Endothelial cell (in vitro differentiated cells): ENCODE results near the gene LEKR1. TPM values are rescaled to one million over a fixed set of nuclear protein-coding genes. Genes with fewer than 3 reads are reported as not detected.

ENCODE experiments used
- DNase-seq: peaks from one replicate; pipeline ENCODE4 v3.0.0; 2021; ENCODE audit warnings: low spot score
- H3K27ac Mint-ChIP-seq: one replicate; pipeline ENCODE4 v1.8.0; 2021; ENCODE audit warnings: mixed read lengths, inconsistent platforms; ENCODE audit not compliant: unreplicated experiment
- H3K27me3 Mint-ChIP-seq: one replicate; pipeline ENCODE4 v1.8.0; 2021; ENCODE audit warnings: mild to moderate bottlenecking, moderate library complexity, mixed read lengths, inconsistent platforms; ENCODE audit not compliant: unreplicated experiment
- H3K36me3 Mint-ChIP-seq: one replicate; pipeline ENCODE4 v1.8.0; 2021; ENCODE audit warnings: mild to moderate bottlenecking, low read depth, mixed read lengths, inconsistent platforms; ENCODE audit not compliant: unreplicated experiment
- H3K4me1 Mint-ChIP-seq: one replicate; pipeline ENCODE4 v1.8.0; 2021; ENCODE audit warnings: mild to moderate bottlenecking, mixed read lengths, inconsistent platforms; ENCODE audit not compliant: unreplicated experiment
- H3K4me3 Mint-ChIP-seq: one replicate; pipeline ENCODE4 v1.8.0; 2021; ENCODE audit warnings: mild to moderate bottlenecking, mixed read lengths, inconsistent platforms; ENCODE audit not compliant: unreplicated experiment
- H3K9me3 Mint-ChIP-seq: one replicate; pipeline ENCODE4 v1.8.0; 2021; ENCODE audit warnings: mixed read lengths, inconsistent platforms; ENCODE audit not compliant: unreplicated experiment
- CTCF ChIP-seq: fragments of 200-600 bp; sonication (generic); IDR thresholded peaks from one replicate; pipeline ENCODE4 v1.5.0; 2021; ENCODE audit warnings: antibody characterized with exemption; ENCODE audit not compliant: unreplicated experiment
- total RNA-seq: library from RNA; stranded (reverse); fragmentation: NEBNext Ultra II Directional; extraction: Animal tissue kit (Norgen Biotek cat#: 25700); gene quantifications from one replicate; pipeline ENCODE4 v1.2.1, GENCODE V29; 2021; ENCODE audit not compliant: unreplicated experiment

LEKR1 gene
- total RNA-seq, 1 donor from 2014 or later: 0.18 TPM

DNA sequence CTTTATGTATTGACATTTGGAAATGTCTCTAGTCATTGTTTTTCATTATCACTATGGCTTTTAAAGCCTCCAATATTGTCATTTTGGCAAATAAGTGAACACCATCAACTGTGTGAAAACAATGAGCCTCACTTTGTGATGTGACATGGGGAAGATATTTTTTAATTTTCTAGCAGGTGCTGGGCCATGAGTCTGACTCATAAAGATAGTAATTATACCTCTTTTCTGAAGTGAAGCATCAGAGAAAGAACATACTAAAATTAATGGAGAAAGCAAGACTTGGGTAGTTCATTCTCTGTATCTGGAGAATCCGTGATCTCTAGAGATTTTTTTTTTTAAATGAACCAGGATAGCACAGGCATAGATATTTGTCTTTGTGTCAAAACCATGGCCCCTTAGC, 233.0 kb downstream of the LEKR1 start:
- no peaks in the 10 kb centered on the region for H3K4me1 Mint-ChIP-seq
- no peak overlapping the region for H3K27ac Mint-ChIP-seq
- no peak overlapping the region for H3K4me3 Mint-ChIP-seq
- peaks cover 2% of the 10 kb centered on the region for H3K27me3 Mint-ChIP-seq
- no peaks in the 10 kb centered on the region for H3K36me3 Mint-ChIP-seq
- H3K9me3 Mint-ChIP-seq: no peaks in the 10 kb centered on the region
- no peak for TF ChIP-seq CTCF
- no peak for DNase-seq

- no peak for TF ChIP-seq CTCF
- no peak for DNase-seq
- Mint-ChIP-seq H3K27me3 (peaks cover 2% of the 10 kb centered on the region), H3K4me1 (no peaks in the 10 kb centered on the region), H3K4me3 (no peak overlapping the region), H3K27ac (no peak overlapping the region), H3K9me3 (no peaks in the 10 kb centered on the region), H3K36me3 (no peaks in the 10 kb centered on the region)
Observed at GRCh38 chr3:157059661-157060060, 233.5 kb downstream of the LEKR1 start.

- H3K36me3 Mint-ChIP-seq: no peaks in the 10 kb centered on the region
- H3K9me3 Mint-ChIP-seq: no peaks in the 10 kb centered on the region
- peaks cover 3% of the 10 kb centered on the region for H3K27me3 Mint-ChIP-seq
- no peak overlapping the region for H3K4me3 Mint-ChIP-seq
- TF ChIP-seq CTCF: no peak
- H3K27ac Mint-ChIP-seq: no peak overlapping the region
- H3K4me1 Mint-ChIP-seq: no peaks in the 10 kb centered on the region
- DNase-seq: no peak
Observed at GRCh38 chr3:157061265-157061664, 235.1 kb downstream of the LEKR1 start.

DNA sequence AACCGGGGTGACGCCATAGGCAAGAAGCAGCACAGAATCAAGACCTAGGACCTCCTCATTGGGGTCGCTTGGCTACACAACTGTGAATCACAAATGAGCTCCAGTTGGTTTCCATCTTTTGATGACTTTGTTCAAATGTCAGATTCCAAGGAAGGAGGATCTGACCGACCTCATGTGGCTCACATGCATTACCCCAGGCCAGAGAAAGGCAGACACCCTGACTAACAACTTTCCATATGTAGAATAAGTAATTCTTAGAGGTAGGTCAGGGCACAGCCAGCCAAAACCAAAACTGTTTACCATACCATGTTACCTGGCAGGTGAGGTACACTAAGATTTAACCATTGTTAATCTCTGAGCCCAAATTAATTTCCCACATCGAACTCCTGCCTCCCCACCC, 237.3 kb downstream of the LEKR1 start:
- Mint-ChIP-seq H3K27ac (no peak overlapping the region), H3K27me3 (peaks cover 1% of the 10 kb centered on the region), H3K4me3 (no peak overlapping the region), H3K9me3 (no peaks in the 10 kb centered on the region), H3K4me1 (no peaks in the 10 kb centered on the region), H3K36me3 (no peaks in the 10 kb centered on the region)
- TF ChIP-seq CTCF: no peak
- no peak for DNase-seq

DNA sequence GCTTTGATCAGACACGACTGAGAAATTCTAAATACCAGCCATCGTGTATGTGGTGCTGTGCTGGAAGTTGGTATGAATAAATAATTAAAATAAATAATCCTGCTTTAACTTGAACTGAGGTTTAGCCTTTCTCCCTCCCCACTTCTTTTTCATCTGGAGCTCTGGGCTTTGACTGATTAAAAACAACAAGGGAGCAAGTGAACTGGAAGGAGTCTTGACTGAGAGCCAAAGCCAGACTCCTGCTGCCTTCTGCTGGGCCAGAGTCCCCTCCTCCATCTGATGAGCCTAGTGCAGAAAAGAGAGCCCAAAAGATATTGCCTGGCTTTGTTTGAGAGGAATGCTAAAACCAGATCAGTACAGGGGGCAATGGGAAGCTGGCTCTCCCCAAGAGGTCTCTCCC, 237.8 kb downstream of the LEKR1 start:
- peaks cover 1% of the 10 kb centered on the region for H3K27me3 Mint-ChIP-seq
- no peaks in the 10 kb centered on the region for H3K9me3 Mint-ChIP-seq
- TF ChIP-seq CTCF: no peak
- no peaks in the 10 kb centered on the region for H3K4me1 Mint-ChIP-seq
- H3K27ac Mint-ChIP-seq: no peak overlapping the region
- H3K36me3 Mint-ChIP-seq: no peaks in the 10 kb centered on the region
- H3K4me3 Mint-ChIP-seq: no peak overlapping the region
- DNase-seq: no peak
